Measurements from ENCODE around the gene UHRF1.
"Not testable (repeated sequence)": the region's sequence is repeated elsewhere in the genome, so short reads cannot be mapped to it uniquely, and the experiment has no call there.

The UHRF1 gene

GRCh38 chr19:4971424-4971793 lies 62.1 kb downstream of the UHRF1 start:
- Histone ChIP-seq H3K9me3 (ENCODE audit: insufficient read depth, low read length) (no peaks in the 10 kb centered on the region), H3K4me1 (ENCODE audit: insufficient read depth, insufficient read length) (peaks cover 27% of the 10 kb centered on the region), H3K4me3 (ENCODE audit: insufficient read length, low read depth) (peak overlapping the region; percentile 6), H3K27me3 (ENCODE audit: insufficient read depth, insufficient read length) (peaks cover 5% of the 10 kb centered on the region), H3K36me3 (ENCODE audit: insufficient read depth, insufficient read length, low read length) (no peaks in the 10 kb centered on the region), H3K9ac (ENCODE audit: insufficient read length, low read depth) (peak overlapping the region; percentile 65)
- no peak for DNase-seq (ENCODE audit: low read depth, low spot score)
- no peak for TF ChIP-seq ZNF274 (IDR thresholded peaks at IDR 0.05; ENCODE audit: low read depth, low read length)
- no peak for TF ChIP-seq YY1 (IDR thresholded peaks at IDR 0.05; ENCODE audit: insufficient read depth, insufficient read length)
- TF ChIP-seq SUZ12 (IDR thresholded peaks at IDR 0.05; ENCODE audit: extremely low read depth, insufficient read depth, insufficient read length) = no peak

- TF ChIP-seq YY1 (IDR thresholded peaks at IDR 0.05; ENCODE audit: insufficient read depth, insufficient read length) (no peak), ZNF274 (IDR thresholded peaks at IDR 0.05; ENCODE audit: low read depth, low read length) (no peak), SUZ12 (IDR thresholded peaks at IDR 0.05; ENCODE audit: extremely low read depth, insufficient read depth, insufficient read length) (no peak)
- Histone ChIP-seq H3K4me1 (ENCODE audit: insufficient read depth, insufficient read length) (peaks cover 30% of the 10 kb centered on the region), H3K27me3 (ENCODE audit: insufficient read depth, insufficient read length) (peaks cover 5% of the 10 kb centered on the region), H3K9ac (ENCODE audit: insufficient read length, low read depth) (peak overlapping the region; percentile 6), H3K36me3 (ENCODE audit: insufficient read depth, insufficient read length, low read length) (peaks cover 2% of the 10 kb centered on the region), H3K9me3 (ENCODE audit: insufficient read depth, low read length) (no peaks in the 10 kb centered on the region), H3K4me3 (ENCODE audit: insufficient read length, low read depth) (no peak overlapping the region)
- DNase-seq (ENCODE audit: low read depth, low spot score) = no peak
Measured at GRCh38 chr19:4971816-4972495, 62.7 kb downstream of the UHRF1 start.

- DNase-seq (ENCODE audit: low read depth, low spot score) = no peak
- Histone ChIP-seq H3K9ac (ENCODE audit: insufficient read length, low read depth) (peak overlapping the region; percentile 6), H3K9me3 (ENCODE audit: insufficient read depth, low read length) (no peaks in the 10 kb centered on the region), H3K27me3 (ENCODE audit: insufficient read depth, insufficient read length) (peaks cover 5% of the 10 kb centered on the region), H3K4me3 (ENCODE audit: insufficient read length, low read depth) (no peak overlapping the region), H3K36me3 (ENCODE audit: insufficient read depth, insufficient read length, low read length) (peaks cover 6% of the 10 kb centered on the region), H3K4me1 (ENCODE audit: insufficient read depth, insufficient read length) (peaks cover 37% of the 10 kb centered on the region)
- no peak for TF ChIP-seq ZNF274 (IDR thresholded peaks at IDR 0.05; ENCODE audit: low read depth, low read length)
- TF ChIP-seq SUZ12 (IDR thresholded peaks at IDR 0.05; ENCODE audit: extremely low read depth, insufficient read depth, insufficient read length) = no peak
- no peak for TF ChIP-seq YY1 (IDR thresholded peaks at IDR 0.05; ENCODE audit: insufficient read depth, insufficient read length)
Measured at GRCh38 chr19:4972509-4973230, 63.4 kb downstream of the UHRF1 start.

DNA sequence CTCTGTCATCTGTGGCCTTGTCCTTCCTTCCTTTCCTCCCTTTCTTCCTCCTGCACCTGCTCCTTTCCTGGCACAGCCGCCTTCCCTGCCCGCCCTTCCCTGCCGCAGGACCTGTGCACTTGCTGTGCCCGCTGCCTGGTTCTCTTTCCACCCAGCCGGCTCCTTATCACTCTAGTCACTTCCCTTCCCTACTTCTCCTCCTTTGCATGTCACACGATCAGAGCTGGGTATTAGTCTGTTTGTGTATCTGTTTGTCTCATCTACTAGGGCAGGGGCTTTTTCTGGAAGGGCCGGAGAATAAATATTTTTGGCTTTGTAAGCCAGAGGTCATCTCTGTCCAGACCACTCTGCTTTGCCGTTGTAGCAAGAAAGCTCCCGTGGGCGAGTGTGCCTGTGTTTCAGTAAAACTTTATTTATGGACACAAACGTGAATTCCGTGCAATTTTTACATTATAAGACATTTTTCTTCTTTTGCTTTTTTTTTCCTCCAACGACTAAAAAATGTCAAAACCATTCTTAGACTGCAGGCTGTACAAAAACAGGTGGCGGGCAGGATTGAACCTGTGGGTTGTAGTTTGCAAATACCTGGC lies 65.7 kb downstream of the UHRF1 start:
- Histone ChIP-seq H3K27me3 (ENCODE audit: insufficient read depth, insufficient read length) (no peaks in the 10 kb centered on the region), H3K9me3 (ENCODE audit: insufficient read depth, low read length) (no peaks in the 10 kb centered on the region), H3K9ac (ENCODE audit: insufficient read length, low read depth) (no peak overlapping the region), H3K36me3 (ENCODE audit: insufficient read depth, insufficient read length, low read length) (peaks cover 12% of the 10 kb centered on the region), H3K4me3 (ENCODE audit: insufficient read length, low read depth) (no peak overlapping the region), H3K4me1 (ENCODE audit: insufficient read depth, insufficient read length) (peaks cover 50% of the 10 kb centered on the region)
- no peak for TF ChIP-seq SUZ12 (IDR thresholded peaks at IDR 0.05; ENCODE audit: extremely low read depth, insufficient read depth, insufficient read length)
- no peak for TF ChIP-seq ZNF274 (IDR thresholded peaks at IDR 0.05; ENCODE audit: low read depth, low read length)
- DNase-seq (ENCODE audit: low read depth, low spot score) = no peak

DNA sequence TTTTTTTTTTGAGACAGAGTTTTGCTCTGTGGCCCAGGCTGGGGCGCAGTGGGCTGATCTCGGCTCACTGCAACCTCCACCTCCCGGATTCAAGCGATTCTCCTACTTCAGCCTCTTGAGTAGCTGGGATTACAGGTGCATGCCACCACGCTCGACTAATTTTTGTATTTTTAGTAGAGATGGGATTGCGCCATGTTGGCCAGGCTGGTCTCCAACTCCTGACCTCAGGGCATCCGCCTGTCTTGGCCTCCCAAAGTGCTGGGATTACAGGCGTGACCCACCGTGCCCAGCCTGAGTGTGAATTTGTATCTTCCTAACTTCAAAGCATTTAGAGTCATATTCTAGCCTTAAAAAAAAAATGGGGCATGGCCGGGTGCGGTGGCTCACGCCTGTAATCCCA lies 66.3 kb downstream of the UHRF1 start:
- Histone ChIP-seq H3K36me3 (ENCODE audit: insufficient read depth, insufficient read length, low read length) (peaks cover 12% of the 10 kb centered on the region), H3K4me1 (ENCODE audit: insufficient read depth, insufficient read length) (peaks cover 45% of the 10 kb centered on the region)
- not testable (repeated sequence) for H3K9me3 ChIP-seq (ENCODE audit: insufficient read depth, low read length); H3K9ac ChIP-seq (ENCODE audit: insufficient read length, low read depth); DNase-seq (ENCODE audit: low read depth, low spot score); H3K27me3 ChIP-seq (ENCODE audit: insufficient read depth, insufficient read length); H3K4me3 ChIP-seq (ENCODE audit: insufficient read length, low read depth)

DNA sequence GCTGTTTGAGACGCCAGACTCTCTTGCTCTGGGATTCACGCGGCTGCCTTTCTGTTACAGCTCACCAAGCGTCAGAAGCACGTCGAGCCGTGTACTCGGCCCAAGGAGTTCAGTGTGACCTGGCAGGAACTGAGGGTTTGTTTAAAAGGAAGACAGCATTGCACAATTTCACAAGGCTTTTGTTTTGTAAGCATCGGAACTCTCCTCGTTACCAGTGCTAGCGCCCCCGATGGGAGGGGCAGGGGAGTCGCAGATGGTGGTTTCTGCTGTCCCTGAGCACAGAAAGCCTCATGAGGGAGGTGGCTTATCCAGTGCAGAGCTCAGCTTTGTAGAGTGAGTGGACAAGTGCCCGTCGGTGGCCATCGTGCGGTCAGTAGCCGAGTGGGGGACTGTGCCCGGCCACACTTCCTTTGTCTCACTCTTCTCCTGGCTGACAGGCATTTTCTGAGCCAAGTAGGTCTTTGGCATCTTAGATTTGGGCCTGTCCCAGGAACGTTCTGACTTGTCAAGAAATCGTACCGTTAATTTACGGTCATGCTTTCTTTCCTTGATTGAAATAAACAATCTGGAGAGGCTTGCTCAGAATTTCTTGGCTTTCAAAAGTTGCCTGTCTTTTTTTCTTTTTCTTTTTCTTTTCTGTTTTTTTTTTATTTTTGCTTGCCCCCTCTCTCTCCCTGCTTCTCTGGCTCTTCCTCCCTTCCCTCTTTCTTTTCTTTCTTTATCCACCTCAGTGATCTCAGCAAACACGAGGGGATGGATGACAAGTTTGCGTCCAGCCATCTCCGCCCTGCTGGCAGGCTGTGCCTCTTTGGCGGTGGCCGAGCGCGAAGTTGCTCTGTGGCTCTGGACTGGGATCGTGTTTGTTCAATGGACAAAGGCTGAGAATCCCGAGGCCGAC lies 67.3 kb downstream of the UHRF1 start:
- Histone ChIP-seq H3K9ac (ENCODE audit: insufficient read length, low read depth) (peak overlapping the region; percentile 43), H3K36me3 (ENCODE audit: insufficient read depth, insufficient read length, low read length) (peaks cover 14% of the 10 kb centered on the region), H3K27me3 (ENCODE audit: insufficient read depth, insufficient read length) (no peaks in the 10 kb centered on the region), H3K9me3 (ENCODE audit: insufficient read depth, low read length) (no peaks in the 10 kb centered on the region), H3K4me1 (ENCODE audit: insufficient read depth, insufficient read length) (peaks cover 47% of the 10 kb centered on the region), H3K4me3 (ENCODE audit: insufficient read length, low read depth) (no peak overlapping the region)
- TF ChIP-seq YY1 (IDR thresholded peaks at IDR 0.05; ENCODE audit: insufficient read depth, insufficient read length) (no peak), ZNF274 (IDR thresholded peaks at IDR 0.05; ENCODE audit: low read depth, low read length) (no peak), SUZ12 (IDR thresholded peaks at IDR 0.05; ENCODE audit: extremely low read depth, insufficient read depth, insufficient read length) (no peak)
- no peak for DNase-seq (ENCODE audit: low read depth, low spot score)
